Right lobe of liver (tissue), 6 donors: ENCODE measurements around the gene INPP5D. TPM values are rescaled to one million over a fixed set of nuclear protein-coding genes. Genes with fewer than 3 reads are reported as not detected.

Experiments
- ATAC-seq, 4 donors: fragments of 200-7000 bp; cut with Tn5 transposase; one replicate each; pipeline ENCODE4 v1.9.1; 2020; ENCODE audit warnings: mild to moderate bottlenecking in 4 of 4, moderate library complexity in 4 of 4
- DNase-seq, 3 donors: peaks; one replicate each; pipeline ENCODE4 v3.0.0-alpha.2; 2020
- H3K27ac ChIP-seq, 3 donors: fragments of 200-600 bp; one replicate each; pipeline ENCODE4 v1.8.0; 2022
- H3K27me3 ChIP-seq, 2 donors: fragments of 200-600 bp; one replicate each; pipeline ENCODE4 v1.8.0; 2022
- H3K36me3 ChIP-seq, 4 donors: fragments of 200-600 bp; sonication (generic) in 1 of 4; one replicate each; pipeline versions ENCODE4 v1.5.1 to v1.8.0; 2017 to 2022; ENCODE audit warnings: control low read depth in 1 of 4
- H3K4me1 ChIP-seq, 4 donors: fragments of 200-600 bp; sonication (generic) in 1 of 4; one replicate each; pipeline versions ENCODE4 v1.5.1 to v1.8.0; 2017 to 2022; ENCODE audit warnings: control low read depth in 1 of 4
- H3K4me3 ChIP-seq, 3 donors: fragments of 200-600 bp; one replicate each; pipeline ENCODE4 v1.8.0; 2022
- H3K9me3 ChIP-seq, 4 donors: fragments of 200-600 bp; sonication (generic) in 1 of 4; one replicate each; pipeline versions ENCODE4 v1.5.1 to v1.8.0; 2017 to 2022; ENCODE audit warnings: control low read depth in 1 of 4
- POLR2A ChIP-seq: fragments of 450-650 bp; IDR thresholded peaks from one replicate; pipeline ENCODE4 v1.6.1; 2017; ENCODE audit warnings: antibody characterized with exemption, mild to moderate bottlenecking
- WGBS: methylation state at CpG from one replicate; pipeline ENCODE4 v1.1.6; 2018; ENCODE audit warnings: low coverage, low lambda C conversion rate; ENCODE audit not compliant: insufficient coverage; ENCODE audit errors: missing lambda C conversion rate; 5-methylcytosine and 5-hydroxymethylcytosine counted together
- intact Hi-C, 2 donors: fragments of 100-400 bp; cut with DNase I; formaldehyde crosslinking; loops; one replicate each; pipeline versions ENCODE4 v1.11.2 to v1.14.1; 2022
- small RNA-seq, 2 experiments: library from RNA; depleted of rRNA; stranded (forward); fragments of <200 nt; gene quantifications; one replicate each; pipeline ENCODE3, GENCODE V24; 2016
- total RNA-seq, 6 experiments: library from RNA; depleted of rRNA in 2 of 6; stranded (reverse); fragments of >200 nt in 2 of 6; fragmentation: NEBNext Ultra II Directional in 3 of 6; extraction: Animal tissue kit (Norgen Biotek cat#: 25700) in 3 of 6; gene quantifications; one replicate each; pipeline versions ENCODE4 v1.1.0 to v1.2.4, GENCODE V29; 2016 to 2023
- TF ChIP-seq, protein P1 (sequence below), 4 donors: fragments of 200-600 bp in 3 of 4; fragments of 450-650 bp in 1 of 4; IDR thresholded peaks; one replicate each; pipeline versions ENCODE4 v1.5.1 to v1.8.0; 2016 to 2022; ENCODE audit warnings: antibody characterized with exemption in 4 of 4, mild to moderate bottlenecking in 2 of 4
- donor health status: DM: no; HTN: yes; CAD: no.
- donor health status: DM: no; HTN: no; CAD: no.
- donor health status: DM: no; HTN: no; CAD: no.
- donor health status: DM: no; HTN: yes; CAD: no.
- donor health status: DM: no; HTN: yes; CAD: no.

INPP5D gene
- total RNA-seq, 6 experiments from 2014 or later = 3.5 to 8.1 (median 5.5) TPM

DNA sequence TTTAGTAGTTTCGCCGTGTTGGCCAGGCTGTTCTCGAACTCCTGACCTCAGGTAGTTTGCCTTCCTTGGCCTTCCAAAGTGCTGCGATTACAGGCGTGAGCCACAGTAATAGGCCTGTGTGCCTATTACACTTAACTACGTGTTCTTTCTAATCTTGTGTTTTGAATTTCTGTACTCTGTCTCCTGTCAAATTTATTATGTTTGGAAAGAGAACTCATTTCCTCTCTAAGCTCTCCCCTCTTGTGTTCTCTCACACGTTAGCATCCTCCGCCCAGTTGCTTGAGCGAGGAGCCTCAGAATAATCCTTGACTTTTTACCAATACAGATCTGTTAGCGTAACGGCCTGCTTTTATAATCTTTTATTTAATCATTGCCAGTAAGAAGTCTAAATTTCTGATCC, 195.0 kb downstream of the INPP5D start:
- TF ChIP-seq, protein P1, sequence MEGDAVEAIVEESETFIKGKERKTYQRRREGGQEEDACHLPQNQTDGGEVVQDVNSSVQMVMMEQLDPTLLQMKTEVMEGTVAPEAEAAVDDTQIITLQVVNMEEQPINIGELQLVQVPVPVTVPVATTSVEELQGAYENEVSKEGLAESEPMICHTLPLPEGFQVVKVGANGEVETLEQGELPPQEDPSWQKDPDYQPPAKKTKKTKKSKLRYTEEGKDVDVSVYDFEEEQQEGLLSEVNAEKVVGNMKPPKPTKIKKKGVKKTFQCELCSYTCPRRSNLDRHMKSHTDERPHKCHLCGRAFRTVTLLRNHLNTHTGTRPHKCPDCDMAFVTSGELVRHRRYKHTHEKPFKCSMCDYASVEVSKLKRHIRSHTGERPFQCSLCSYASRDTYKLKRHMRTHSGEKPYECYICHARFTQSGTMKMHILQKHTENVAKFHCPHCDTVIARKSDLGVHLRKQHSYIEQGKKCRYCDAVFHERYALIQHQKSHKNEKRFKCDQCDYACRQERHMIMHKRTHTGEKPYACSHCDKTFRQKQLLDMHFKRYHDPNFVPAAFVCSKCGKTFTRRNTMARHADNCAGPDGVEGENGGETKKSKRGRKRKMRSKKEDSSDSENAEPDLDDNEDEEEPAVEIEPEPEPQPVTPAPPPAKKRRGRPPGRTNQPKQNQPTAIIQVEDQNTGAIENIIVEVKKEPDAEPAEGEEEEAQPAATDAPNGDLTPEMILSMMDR (IDR thresholded peaks at IDR 0.05) = no peak
- TF ChIP-seq POLR2A = no peak
- Histone ChIP-seq H3K4me3 (no peak overlapping the region), H3K27me3 (no peaks in the 10 kb centered on the region), H3K4me1 (peaks cover 0 to 25% (median 7%) of the 10 kb centered on the region in 4 donors), H3K27ac (no peak overlapping the region), H3K9me3 (no peaks in the 10 kb centered on the region), H3K36me3 (peaks cover 0 to 30% (median 8%) of the 10 kb centered on the region in 4 donors)
- ATAC-seq (no peak), DNase-seq (no peak)
- intact Hi-C loops = no loop called here
- 63% methylated on average over 9 of the region's 11 CpGs for WGBS

DNA sequence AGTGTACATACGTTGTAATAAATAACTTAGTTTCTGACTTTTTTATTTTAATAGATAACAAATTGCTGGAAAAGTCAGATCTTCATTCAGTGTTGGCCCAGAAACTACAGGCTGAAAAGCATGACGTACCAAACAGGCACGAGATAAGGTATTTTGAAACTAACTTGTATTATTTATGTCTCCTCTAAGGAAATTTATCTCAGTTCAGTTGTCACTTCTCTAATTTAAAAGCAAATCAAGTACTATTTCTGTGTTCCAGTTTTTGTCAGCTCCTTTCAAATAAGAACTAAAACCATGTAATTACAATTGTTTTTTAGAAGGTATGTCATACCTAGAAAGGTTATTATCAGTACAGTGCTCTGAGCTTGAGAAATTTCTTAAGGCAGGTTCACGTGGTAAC, 195.9 kb downstream of the INPP5D start:
- no peaks in the 10 kb centered on the region for H3K27me3 ChIP-seq
- no peak overlapping the region for H3K4me3 ChIP-seq
- WGBS = 79% methylated on average over 3 of the region's 4 CpGs
- no peak for ATAC-seq
- peaks cover 0 to 35% (median 11%) of the 10 kb centered on the region in 4 donors for H3K36me3 ChIP-seq
- no peak for TF ChIP-seq POLR2A
- TF ChIP-seq, protein P1 (IDR thresholded peaks at IDR 0.05) = no peak
- H3K9me3 ChIP-seq = no peaks in the 10 kb centered on the region
- intact Hi-C loops = no loop called here
- no peak overlapping the region for H3K27ac ChIP-seq
- DNase-seq = no peak
- H3K4me1 ChIP-seq = peaks cover 0 to 23% (median 7%) of the 10 kb centered on the region in 4 donors

Small RNA genes lying within 50 kb of the gene (small RNA-seq; reads per million reads assigned to genes)
- gene RN7SL32P = 0 reads per million in 2 experiments

Other genes with a start within 250 kb of the INPP5D start
- 10 to 100 TPM in 3 of 6 experiments, 1 to 10 TPM in 3; 2.0 to 14.5 (median 9.1) TPM for gene SNORC, start 190.1 kb upstream of the INPP5D start, total RNA-seq
- gene NGEF, start 47.1 kb upstream of the INPP5D start, total RNA-seq = 10 to 100 TPM; 16.4 to 20.9 (median 20.2) TPM
- gene NEU2, start 27.7 kb upstream of the INPP5D start, total RNA-seq = not detected
- 10 to 100 TPM; 14.7 to 20.2 (median 17.9) TPM for gene ATG16L1, start 191.3 kb downstream of the INPP5D start, total RNA-seq
- gene SAG, start 247.5 kb downstream of the INPP5D start, total RNA-seq = not detected